Stomach (tissue), 9 donors: Measurements from ENCODE around the gene SLC37A1. TPM values are rescaled to one million over a fixed set of nuclear protein-coding genes. Genes with fewer than 3 reads are reported as not detected.

ENCODE experiments used
- DNase-seq, 2 donors: peaks; one replicate each; pipeline versions ENCODE4 v3.0.0 to v3.0.0-alpha.2; 2013 to 2019
- H3K27ac ChIP-seq, 5 donors: fragments of 200-600 bp in 4 of 5; sonication (generic) in 4 of 5; one replicate each; pipeline ENCODE4 v1.5.1; 2013 to 2019; ENCODE audit warnings: mild to moderate bottlenecking in 1 of 5, moderate library complexity in 1 of 5
- H3K27me3 ChIP-seq, 3 donors: fragments of 200-600 bp; sonication (generic); one replicate each; pipeline ENCODE4 v1.5.1; 2017 to 2019; ENCODE audit warnings: mixed run types in 1 of 3
- H3K36me3 ChIP-seq, 4 donors: fragments of 200-600 bp; sonication (generic); 1 replicate in 3 of 4; 2 replicates in 1 of 4; pipeline ENCODE4 v1.5.1; 2016 to 2019
- H3K4me1 ChIP-seq, 4 donors: fragments of 200-600 bp; sonication (generic); one replicate each; pipeline ENCODE4 v1.5.1; 2016 to 2019
- H3K4me3 ChIP-seq, 4 donors: fragments of 200-600 bp; sonication (generic) in 3 of 4; one replicate each; pipeline ENCODE4 v1.5.1; 2016 to 2019; ENCODE audit warnings: mild to moderate bottlenecking in 1 of 4
- H3K9me3 ChIP-seq, 4 donors: fragments of 200-600 bp; sonication (generic); one replicate each; pipeline ENCODE4 v1.5.1; 2016 to 2019
- CTCF ChIP-seq, 7 experiments: fragments of 450-650 bp in 4 of 7; fragments of 200-600 bp in 3 of 7; sonication (generic) in 3 of 7; IDR thresholded peaks; one replicate each; pipeline ENCODE4 v1.5.1; 2016 to 2019; ENCODE audit warnings: antibody characterized with exemption in 7 of 7, control low read depth in 2 of 7, mild to moderate bottlenecking in 1 of 7
- EP300 ChIP-seq: sonication (generic); formaldehyde crosslinking; IDR thresholded peaks from one replicate; pipeline ENCODE4 v1.6.1; 2017; ENCODE audit warnings: antibody characterized with exemption
- POLR2A ChIP-seq, 4 donors: fragments of 450-650 bp; IDR thresholded peaks; one replicate each; pipeline ENCODE4 v1.6.1; 2016; ENCODE audit warnings: antibody characterized with exemption in 4 of 4, control low read depth in 2 of 4, mild to moderate bottlenecking in 1 of 4, moderate library complexity in 1 of 4
- POLR2AphosphoS5 ChIP-seq, 3 donors: sonication (generic); formaldehyde crosslinking; IDR thresholded peaks; one replicate each; pipeline ENCODE4 v1.6.1; 2016; ENCODE audit warnings: antibody characterized with exemption in 3 of 3
- WGBS, 5 donors: extraction: QIAGEN DNeasy Blood & Tissue Kit in 3 of 5; methylation state at CpG; one replicate each; pipeline versions ENCODE4 v1.1.5 to v1.1.7; 2013 to 2018; 5-methylcytosine and 5-hydroxymethylcytosine counted together
- intact Hi-C: fragments of 100-400 bp; cut with DNase I; formaldehyde crosslinking; loops from one replicate; pipeline ENCODE4 v1.15.1; 2023; ENCODE audit warnings: low total_unique reads
- polyA plus RNA-seq, 3 donors: library from polyadenylated mRNA; stranded (reverse); fragments of 200-250 nt; gene quantifications; one replicate each; pipeline ENCODE4 v1.2.3, GENCODE V29; 2013
- total RNA-seq, 5 donors: library from RNA; depleted of rRNA; stranded (reverse); fragments of >200 nt; gene quantifications; one replicate each; pipeline versions ENCODE4 v1.1.0 to v1.2.3, GENCODE V29; 2014 to 2016
- donor health status: healthy with polysubstance abuse.
- donor health status: Bipolar disorder and iron deficiency.
- donor health status: healthy.

Gene SLC37A1
- total and polyA plus RNA-seq, 8 donors, result 9.8 to 72.9 (median 18.1) TPM

GRCh38 chr21:42540396-42540795 lies 26.7 kb downstream of the SLC37A1 start:
- Histone ChIP-seq H3K27ac (peak overlapping the region; percentile 49 to 83 (median 61)), H3K27me3 (no peaks in the 10 kb centered on the region), H3K9me3 (no peaks in the 10 kb centered on the region), H3K36me3 (peaks cover 26 to 83% (median 79%) of the 10 kb centered on the region in 4 donors), H3K4me1 (peaks cover 7 to 46% (median 40%) of the 10 kb centered on the region in 4 donors), H3K4me3 (no peak overlapping the region)
- intact Hi-C loops, result no loop called here
- no peak for DNase-seq
- whole genome bisulfite sequencing, 5 donors, result 60 to 82% (median 61%) methylated on average over 8 of the region's 8 CpGs
- no peak for TF ChIP-seq POLR2A (IDR thresholded peaks at IDR 0.05)
- no peak for TF ChIP-seq EP300
- no peak for TF ChIP-seq CTCF (IDR thresholded peaks at IDR 0.05)
- no peak for TF ChIP-seq POLR2AphosphoS5 (IDR thresholded peaks at IDR 0.05)

- WGBS, 5 donors, result 85 to 94% (median 93%) methylated on average over 9 to 12 of the region's 12 CpGs
- Histone ChIP-seq H3K36me3 (peaks cover 33 to 83% (median 79%) of the 10 kb centered on the region in 4 donors), H3K27me3 (no peaks in the 10 kb centered on the region), H3K4me1 (peaks cover 7 to 38% (median 32%) of the 10 kb centered on the region in 4 donors), H3K27ac (no peak overlapping the region), H3K4me3 (no peak overlapping the region), H3K9me3 (no peaks in the 10 kb centered on the region)
- DNase-seq, result no peak
- TF ChIP-seq POLR2A (IDR thresholded peaks at IDR 0.05) (no peak), EP300 (no peak), POLR2AphosphoS5 (IDR thresholded peaks at IDR 0.05) (no peak), CTCF (IDR thresholded peaks at IDR 0.05) (no peak)
- intact Hi-C loops, result no loop called here
Measured at GRCh38 chr21:42541174-42541573, 27.5 kb downstream of the SLC37A1 start.

- Histone ChIP-seq H3K27me3 (no peaks in the 10 kb centered on the region), H3K36me3 (peaks cover 33 to 83% (median 79%) of the 10 kb centered on the region in 4 donors), H3K4me1 (peaks cover 7 to 34% (median 30%) of the 10 kb centered on the region in 4 donors), H3K4me3 (no peak overlapping the region), H3K9me3 (no peaks in the 10 kb centered on the region), H3K27ac (no peak overlapping the region)
- TF ChIP-seq POLR2A (IDR thresholded peaks at IDR 0.05) (no peak), CTCF (IDR thresholded peaks at IDR 0.05) (no peak), EP300 (no peak), POLR2AphosphoS5 (IDR thresholded peaks at IDR 0.05) (no peak)
- intact Hi-C loops, result no loop called here
- DNase-seq, result no peak
Measured at GRCh38 chr21:42541618-42542017, 28.0 kb downstream of the SLC37A1 start.

- peaks cover 37 to 83% (median 80%) of the 10 kb centered on the region in 4 donors for H3K36me3 ChIP-seq
- intact Hi-C loops, result no loop called here
Measured at GRCh38 chr21:42542196-42542595, 28.5 kb downstream of the SLC37A1 start.

More at GRCh38 chr21:42542196-42542595, 28.5 kb downstream of the SLC37A1 start:
- no peaks in the 10 kb centered on the region for H3K27me3 ChIP-seq
- 89 to 93% (median 92%) methylated on average over 8 of the region's 8 CpGs for WGBS, 5 donors
- no peak overlapping the region for H3K27ac ChIP-seq
- peaks cover 7 to 28% (median 25%) of the 10 kb centered on the region in 4 donors for H3K4me1 ChIP-seq
- TF ChIP-seq POLR2A (IDR thresholded peaks at IDR 0.05) (no peak), CTCF (IDR thresholded peaks at IDR 0.05) (no peak), EP300 (no peak), POLR2AphosphoS5 (IDR thresholded peaks at IDR 0.05) (no peak)
- no peaks in the 10 kb centered on the region for H3K9me3 ChIP-seq
- no peak for DNase-seq
- no peak overlapping the region for H3K4me3 ChIP-seq
